ENCODE data around the gene POLA1. TPM values are rescaled to one million over a fixed set of nuclear protein-coding genes. Genes with fewer than 3 reads are reported as not detected.

POLA1 gene
- total RNA-seq, 4 donors from 2014 or later: 9.5 to 18.4 (median 11.2) TPM

DNA sequence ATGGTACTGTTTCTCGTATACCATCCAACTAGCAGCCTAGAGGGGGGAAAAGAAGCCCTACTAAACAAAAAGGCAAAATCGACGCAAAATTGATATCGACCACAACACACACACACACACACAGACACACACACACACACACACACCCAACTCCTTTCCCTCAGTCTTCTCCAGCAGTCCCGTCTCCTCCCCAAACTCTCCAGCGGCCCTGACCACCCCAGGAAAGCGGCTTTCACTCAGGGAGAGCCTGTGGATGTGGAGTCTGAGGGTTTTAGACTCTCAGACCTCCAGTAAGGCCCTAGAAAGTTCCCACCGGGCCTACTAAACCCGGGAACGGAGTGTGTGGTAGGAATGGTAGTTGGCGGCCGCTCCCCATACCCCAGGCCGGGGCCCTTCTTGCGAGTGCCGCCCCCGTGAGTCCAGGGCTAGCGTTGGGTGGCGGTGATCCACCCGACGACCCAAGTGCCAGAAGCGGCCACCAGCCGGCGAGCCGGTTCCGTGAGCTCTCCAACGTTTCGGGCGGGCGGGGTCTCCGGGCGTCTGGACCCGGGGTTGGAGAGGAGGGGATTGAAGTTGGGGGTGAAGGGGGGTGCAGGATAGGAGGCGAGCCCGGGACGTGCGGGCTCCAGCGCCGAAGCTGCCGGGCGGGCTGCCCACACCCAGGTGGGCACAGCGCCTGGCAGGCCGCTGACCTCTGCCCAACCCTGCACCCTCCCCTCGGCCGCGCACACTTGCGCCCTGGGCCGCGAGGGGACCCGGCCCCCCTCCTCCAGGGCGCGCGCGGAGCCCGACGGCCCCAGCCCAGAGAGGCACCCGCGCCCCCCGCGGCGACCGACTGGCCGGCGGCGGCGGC is 308.3 kb downstream of the POLA1 start:
- TF ChIP-seq, protein P1, sequence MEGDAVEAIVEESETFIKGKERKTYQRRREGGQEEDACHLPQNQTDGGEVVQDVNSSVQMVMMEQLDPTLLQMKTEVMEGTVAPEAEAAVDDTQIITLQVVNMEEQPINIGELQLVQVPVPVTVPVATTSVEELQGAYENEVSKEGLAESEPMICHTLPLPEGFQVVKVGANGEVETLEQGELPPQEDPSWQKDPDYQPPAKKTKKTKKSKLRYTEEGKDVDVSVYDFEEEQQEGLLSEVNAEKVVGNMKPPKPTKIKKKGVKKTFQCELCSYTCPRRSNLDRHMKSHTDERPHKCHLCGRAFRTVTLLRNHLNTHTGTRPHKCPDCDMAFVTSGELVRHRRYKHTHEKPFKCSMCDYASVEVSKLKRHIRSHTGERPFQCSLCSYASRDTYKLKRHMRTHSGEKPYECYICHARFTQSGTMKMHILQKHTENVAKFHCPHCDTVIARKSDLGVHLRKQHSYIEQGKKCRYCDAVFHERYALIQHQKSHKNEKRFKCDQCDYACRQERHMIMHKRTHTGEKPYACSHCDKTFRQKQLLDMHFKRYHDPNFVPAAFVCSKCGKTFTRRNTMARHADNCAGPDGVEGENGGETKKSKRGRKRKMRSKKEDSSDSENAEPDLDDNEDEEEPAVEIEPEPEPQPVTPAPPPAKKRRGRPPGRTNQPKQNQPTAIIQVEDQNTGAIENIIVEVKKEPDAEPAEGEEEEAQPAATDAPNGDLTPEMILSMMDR (IDR thresholded peaks at IDR 0.05; ENCODE audit: low read depth): no peak

GRCh38 chrX:25002661-25003020 is 308.9 kb downstream of the POLA1 start:
- TF ChIP-seq, protein P1 (IDR thresholded peaks at IDR 0.05; ENCODE audit: low read depth): no peak

DNA sequence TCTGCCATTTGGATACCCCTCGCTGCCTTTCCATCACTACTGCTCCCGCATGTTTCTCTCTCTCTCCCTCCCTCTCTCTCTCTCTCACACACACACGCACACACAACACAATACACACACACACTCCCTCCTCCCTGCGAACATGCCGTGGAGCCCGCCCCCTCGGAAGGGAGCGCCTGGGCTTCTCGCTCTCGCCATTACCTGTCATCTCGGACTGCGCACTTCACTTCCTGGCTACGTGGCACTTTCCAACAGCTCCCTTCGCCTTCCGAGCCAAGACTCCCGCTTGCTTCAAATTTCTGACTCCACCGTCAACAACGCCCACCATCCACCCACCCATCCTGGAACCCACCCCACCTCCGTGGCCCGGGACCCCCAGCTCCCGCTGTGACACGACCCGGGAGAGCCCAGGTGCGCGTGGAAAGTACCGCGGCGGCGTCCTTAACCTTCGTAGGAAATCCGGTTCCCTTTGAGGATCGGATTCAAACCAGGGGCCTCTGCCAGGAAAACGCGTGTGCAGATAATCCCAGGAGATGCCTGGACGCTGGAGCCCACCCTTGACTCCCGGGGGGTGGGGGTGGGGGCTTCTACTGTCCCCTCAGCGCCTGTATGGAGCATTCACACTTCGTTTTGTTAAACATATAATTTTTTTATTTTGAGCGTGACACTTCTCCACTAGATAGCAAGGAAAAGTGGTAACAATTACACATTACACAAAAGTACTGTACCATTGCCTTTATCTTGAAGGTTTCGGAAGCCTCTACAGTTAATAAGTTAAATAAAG is 309.5 kb downstream of the POLA1 start:
- TF ChIP-seq, protein P1 (IDR thresholded peaks at IDR 0.05; ENCODE audit: low read depth): no peak

DNA sequence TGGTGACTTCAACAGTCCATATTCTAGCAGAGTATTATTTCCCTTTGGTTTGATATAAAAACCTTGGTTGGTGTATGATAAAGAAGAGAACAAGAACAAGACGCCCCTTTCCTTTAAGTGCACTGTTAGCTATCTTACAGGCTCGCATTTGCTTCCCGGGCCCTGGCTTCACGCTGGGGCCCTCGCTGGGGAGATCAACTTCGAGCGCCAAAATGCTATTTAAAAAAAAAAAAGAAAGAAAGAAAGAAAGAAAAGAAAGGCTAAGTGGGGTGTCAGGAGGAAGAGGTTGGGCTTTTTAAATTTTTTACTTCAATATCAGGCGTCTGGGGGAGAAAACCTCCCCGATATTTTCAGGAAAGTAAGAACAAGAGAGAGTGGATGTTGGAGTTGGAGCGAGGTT is 310.3 kb downstream of the POLA1 start:
- TF ChIP-seq, protein P1 (IDR thresholded peaks at IDR 0.05; ENCODE audit: low read depth): no peak

DNA sequence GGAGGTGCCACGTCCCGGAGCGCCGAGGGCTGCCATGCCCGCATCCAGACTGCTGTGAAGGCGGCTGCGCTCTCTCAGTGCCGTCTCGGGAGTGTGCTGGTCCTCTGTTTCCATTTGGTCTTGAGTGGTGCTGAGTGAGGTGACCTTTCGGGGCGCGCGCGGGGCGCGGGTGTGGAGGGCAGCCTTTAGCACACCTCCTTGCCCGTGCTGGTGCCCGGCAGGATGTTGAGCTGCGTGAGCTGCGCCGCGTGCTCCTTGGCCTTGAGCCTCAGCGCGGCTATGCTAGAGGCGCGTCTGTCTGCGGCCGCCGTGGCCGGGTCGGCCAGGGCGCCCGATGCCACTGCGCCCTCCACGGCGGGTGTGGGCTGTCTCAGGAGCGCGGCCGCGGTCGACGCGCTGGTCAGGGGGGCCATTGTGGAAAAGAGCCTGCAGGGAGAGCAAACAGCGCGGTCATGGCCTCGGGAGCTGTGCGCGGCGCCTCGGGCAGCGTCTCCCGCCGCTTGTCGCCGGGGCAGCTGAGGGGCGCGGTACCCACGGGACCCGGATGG is 310.8 kb downstream of the POLA1 start:
- TF ChIP-seq, protein P1 (IDR thresholded peaks at IDR 0.05; ENCODE audit: low read depth): no peak

DNA sequence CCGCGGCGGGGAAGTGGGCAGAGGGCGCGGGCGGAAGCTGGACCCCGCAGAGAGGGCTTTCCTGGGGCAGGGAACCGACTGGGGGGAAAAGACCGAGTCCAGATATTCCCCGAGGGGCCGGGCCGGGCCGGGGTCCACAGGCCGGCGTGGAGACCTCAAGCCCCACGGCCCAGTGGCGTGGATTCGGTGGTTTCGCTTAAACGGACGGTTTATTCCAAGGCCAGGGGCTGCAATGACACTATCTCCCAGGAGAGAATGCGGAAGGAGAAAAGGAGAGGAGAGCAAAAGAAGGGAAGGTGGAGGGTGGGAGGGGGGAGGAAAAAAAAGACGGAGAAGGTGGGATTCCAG is 311.3 kb downstream of the POLA1 start:
- TF ChIP-seq, protein P1 (IDR thresholded peaks at IDR 0.05; ENCODE audit: low read depth): no peak

Measured in subcutaneous adipose tissue (tissue), 4 donors.